ENCODE measurements around the gene PCDHA7. TPM values are rescaled to one million over a fixed set of nuclear protein-coding genes. Genes with fewer than 3 reads are reported as not detected.
"Not testable (repeated sequence)": the region's sequence is repeated elsewhere in the genome, so short reads cannot be mapped to it uniquely, and the experiment has no call there.

Gene PCDHA7
- total RNA-seq, 1 experiment from 2014 or later, result not detected

DNA sequence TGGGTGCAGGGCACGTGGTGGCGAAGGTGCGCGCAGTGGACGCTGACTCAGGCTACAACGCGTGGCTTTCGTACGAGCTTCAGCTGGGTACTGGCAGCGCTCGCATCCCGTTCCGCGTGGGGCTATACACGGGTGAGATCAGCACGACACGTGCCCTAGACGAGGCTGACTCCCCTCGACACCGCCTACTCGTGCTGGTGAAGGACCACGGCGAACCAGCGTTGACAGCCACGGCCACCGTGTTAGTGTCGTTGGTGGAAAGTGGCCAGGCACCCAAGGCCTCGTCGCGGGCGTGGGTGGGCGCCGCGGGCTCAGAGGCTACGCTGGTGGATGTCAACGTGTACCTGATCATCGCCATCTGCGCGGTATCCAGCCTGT is 37.4 kb upstream of the PCDHA7 start:
- Histone ChIP-seq H3F3A (ENCODE audit: insufficient read depth, low read depth) (no peaks in the 10 kb centered on the region), H3K9me3 (ENCODE audit: insufficient read depth, low read depth) (peaks cover 28% of the 10 kb centered on the region; the same call in 1 of the 2 replicates), H3K27me3 (ENCODE audit: insufficient read depth, low read depth) (no peaks in the 10 kb centered on the region), H3K4me2 (no peak overlapping the region), H2AFZ (no peak overlapping the region), H4K20me1 (ENCODE audit: insufficient read depth) (no peaks in the 10 kb centered on the region), H3K4me1 (replicated peaks; ENCODE audit: insufficient read depth) (no peaks in the 10 kb centered on the region), H3K27ac (no peak overlapping the region), H3K79me2 (ENCODE audit: low read depth) (no peaks in the 10 kb centered on the region), H3K36me3 (ENCODE audit: low read depth) (no peaks in the 10 kb centered on the region), H3K9me2 (ENCODE audit: insufficient read depth) (no peaks in the 10 kb centered on the region; the same call in 1 of the 2 replicates), H3K4me3 (no peak overlapping the region)
- no TSS peak for BruUV-seq (replicated peaks)
- no peak for TF ChIP-seq EZH2 (IDR thresholded peaks at IDR 0.05; ENCODE audit: low read depth)
- no peak for TF ChIP-seq CTCF (conservative IDR thresholded peaks at IDR 0.05)
- intact Hi-C loops (cut with micrococcal nuclease; ENCODE audit: unreplicated experiment), result no loop called here
- ChIA-PET CTCF (no interaction called here), POLR2A (ENCODE audit: unreplicated experiment) (no interaction called here)
- no peak for DNase-seq

DNA sequence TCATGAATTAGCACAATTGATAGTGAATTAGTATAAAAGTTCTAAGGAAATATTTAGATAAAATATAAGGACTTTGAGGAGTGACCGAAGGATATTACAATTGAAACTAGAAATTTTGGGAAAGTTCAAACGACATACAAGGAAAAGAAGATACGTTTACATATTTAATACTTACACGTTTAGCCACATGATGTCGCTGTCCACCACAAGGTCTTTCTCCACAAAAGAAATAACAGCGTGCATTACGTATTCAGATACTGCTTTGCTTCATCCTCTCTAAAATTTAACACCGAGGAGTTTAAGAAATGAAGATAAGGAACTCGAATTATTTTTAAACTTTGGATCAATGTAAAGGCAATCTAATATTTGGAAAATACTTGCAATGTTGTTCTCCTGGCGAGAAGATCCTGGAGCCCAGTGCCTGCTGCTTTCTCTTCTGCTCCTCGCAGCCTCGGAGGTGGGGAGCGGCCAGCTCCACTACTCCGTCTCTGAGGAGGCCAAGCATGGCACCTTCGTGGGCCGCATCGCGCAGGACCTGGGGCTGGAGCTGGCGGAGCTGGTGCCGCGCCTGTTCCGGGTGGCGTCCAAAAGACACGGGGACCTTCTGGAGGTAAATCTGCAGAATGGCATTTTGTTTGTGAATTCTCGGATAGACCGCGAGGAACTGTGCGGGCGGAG is 33.1 kb upstream of the PCDHA7 start, which contains the start of gene PCDHA3:
Gene PCDHA3, plus strand, starts transcription at position 242 of the 678 bp plus-strand sequence.
- Histone ChIP-seq H3K79me2 (ENCODE audit: low read depth) (no peaks in the 10 kb centered on the region), H3K27ac (no peak within 1 kb of the TSS), H2AFZ (no peak within 1 kb of the TSS), H3K9me3 (ENCODE audit: insufficient read depth, low read depth) (peaks cover 14% of the 10 kb centered on the region; the same call in 1 of the 2 replicates), H3K4me2 (no peak within 1 kb of the TSS), H4K20me1 (ENCODE audit: insufficient read depth) (no peaks in the 10 kb centered on the region), H3F3A (ENCODE audit: insufficient read depth, low read depth) (no peaks in the 10 kb centered on the region), H3K27me3 (ENCODE audit: insufficient read depth, low read depth) (no peaks in the 10 kb centered on the region), H3K4me3 (no peak within 1 kb of the TSS), H3K36me3 (ENCODE audit: low read depth) (no peaks in the 10 kb centered on the region), H3K4me1 (replicated peaks; ENCODE audit: insufficient read depth) (no peaks in the 10 kb centered on the region), H3K9me2 (ENCODE audit: insufficient read depth) (no peaks in the 10 kb centered on the region; the same call in 1 of the 2 replicates)
- no TSS peak for BruUV-seq (replicated peaks)
- ChIA-PET CTCF (no interaction called here), POLR2A (ENCODE audit: unreplicated experiment) (no interaction called here)
- intact Hi-C loops (cut with micrococcal nuclease; ENCODE audit: unreplicated experiment), result no loop called here
- no peak for DNase-seq
- TF ChIP-seq CTCF (conservative IDR thresholded peaks at IDR 0.05), result no peak
- no peak for TF ChIP-seq EZH2 (IDR thresholded peaks at IDR 0.05; ENCODE audit: low read depth)

DNA sequence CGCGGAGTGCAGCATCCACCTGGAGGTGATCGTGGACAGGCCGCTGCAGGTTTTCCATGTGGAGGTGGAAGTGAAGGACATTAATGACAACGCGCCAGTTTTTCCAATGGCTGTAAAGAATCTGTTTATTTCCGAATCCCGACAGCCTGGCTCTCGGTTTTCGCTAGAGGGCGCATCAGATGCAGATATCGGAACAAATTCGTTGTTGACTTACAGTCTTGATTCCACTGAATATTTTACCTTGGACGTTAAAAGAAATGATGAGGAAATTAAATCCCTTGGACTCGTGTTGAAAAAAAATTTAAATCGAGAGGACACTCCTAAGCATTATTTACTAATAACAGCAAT is 32.6 kb upstream of the PCDHA7 start:
- intact Hi-C loops (cut with micrococcal nuclease; ENCODE audit: unreplicated experiment), result no loop called here
- Histone ChIP-seq H3K27ac (no peak overlapping the region), H3K9me3 (ENCODE audit: insufficient read depth, low read depth) (peaks cover 14% of the 10 kb centered on the region; the same call in 1 of the 2 replicates), H2AFZ (no peak overlapping the region), H3F3A (ENCODE audit: insufficient read depth, low read depth) (no peaks in the 10 kb centered on the region), H3K36me3 (ENCODE audit: low read depth) (no peaks in the 10 kb centered on the region), H3K4me2 (no peak overlapping the region), H3K4me3 (no peak overlapping the region), H3K27me3 (ENCODE audit: insufficient read depth, low read depth) (no peaks in the 10 kb centered on the region), H3K9me2 (ENCODE audit: insufficient read depth) (no peaks in the 10 kb centered on the region; the same call in 1 of the 2 replicates), H3K79me2 (ENCODE audit: low read depth) (no peaks in the 10 kb centered on the region), H4K20me1 (ENCODE audit: insufficient read depth) (no peaks in the 10 kb centered on the region), H3K4me1 (replicated peaks; ENCODE audit: insufficient read depth) (no peaks in the 10 kb centered on the region)
- no TSS peak for BruUV-seq (replicated peaks)
- ChIA-PET CTCF (no interaction called here), POLR2A (ENCODE audit: unreplicated experiment) (no interaction called here)
- no peak for DNase-seq
- TF ChIP-seq EZH2 (IDR thresholded peaks at IDR 0.05; ENCODE audit: low read depth) (no peak), CTCF (conservative IDR thresholded peaks at IDR 0.05) (no peak)

DNA sequence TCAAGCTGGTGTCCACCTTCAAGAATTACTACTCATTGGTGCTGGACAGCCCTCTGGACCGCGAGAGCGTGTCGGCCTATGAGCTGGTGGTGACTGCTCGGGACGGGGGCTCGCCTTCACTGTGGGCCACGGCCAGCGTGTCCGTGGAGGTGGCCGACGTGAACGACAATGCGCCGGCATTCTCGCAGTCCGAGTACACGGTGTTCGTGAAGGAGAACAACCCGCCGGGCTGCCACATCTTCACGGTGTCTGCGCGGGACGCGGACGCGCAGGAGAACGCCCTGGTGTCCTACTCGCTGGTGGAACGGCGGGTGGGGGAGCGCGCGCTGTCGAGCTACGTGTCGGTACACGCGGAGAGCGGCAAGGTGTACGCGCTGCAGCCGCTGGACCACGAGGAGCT is 31.7 kb upstream of the PCDHA7 start:
- H4K20me1 ChIP-seq (ENCODE audit: insufficient read depth), result not testable (repeated sequence)

More for the DNA sequence above, 31.7 kb upstream of the PCDHA7 start:
- H3K27ac ChIP-seq; H3F3A ChIP-seq (ENCODE audit: insufficient read depth, low read depth); BruUV-seq (replicated peaks); H3K79me2 ChIP-seq (ENCODE audit: low read depth); H3K36me3 ChIP-seq (ENCODE audit: low read depth); DNase-seq; POLR2A ChIA-PET (ENCODE audit: unreplicated experiment); H3K27me3 ChIP-seq (ENCODE audit: insufficient read depth, low read depth); intact Hi-C loops (cut with micrococcal nuclease; ENCODE audit: unreplicated experiment); H2AFZ ChIP-seq; H3K4me3 ChIP-seq; H3K4me1 ChIP-seq (replicated peaks; ENCODE audit: insufficient read depth); CTCF ChIA-PET; H3K4me2 ChIP-seq; H3K9me2 ChIP-seq (ENCODE audit: insufficient read depth): not testable (repeated sequence)
- H3K9me3 ChIP-seq (ENCODE audit: insufficient read depth, low read depth), result peaks cover 14% of the 10 kb centered on the region; the same call in 1 of the 2 replicates

All from PC-9 (cell line).